Bronchial epithelial cell (primary cell): ENCODE results near the gene LRMDA. TPM values are rescaled to one million over a fixed set of nuclear protein-coding genes. Genes with fewer than 3 reads are reported as not detected.

Source experiments
- DNase-seq: peaks from one replicate; pipeline ENCODE4 v3.0.0-alpha.2; 2010; ENCODE audit warnings: low read depth
- FAIRE-seq: peaks from 2 replicates; lab custom pipeline; 2011; peaks lifted over from hg19 to GRCh38; lab: Jason Lieb, UNC
- H3K27me3 ChIP-seq: 2 replicates; pipeline ENCODE4 v1.5.1; 2011; ENCODE audit warnings: low read length; ENCODE audit not compliant: control insufficient read depth, insufficient read depth
- H3K36me3 ChIP-seq: 2 replicates; pipeline ENCODE4 v1.5.1; 2011; ENCODE audit warnings: low read length; ENCODE audit not compliant: control insufficient read depth, insufficient read depth
- H3K4me3 ChIP-seq: 2 replicates; pipeline ENCODE4 v1.5.1; 2011; ENCODE audit warnings: mild to moderate bottlenecking, low read depth, low read length, control low read depth
- CTCF ChIP-seq: IDR thresholded peaks from 2 replicates; pipeline ENCODE4 v1.5.1; 2011; ENCODE audit warnings: mild to moderate bottlenecking, moderate library complexity, low read length, control low read depth, inconsistent platforms; ENCODE audit not compliant: insufficient read depth, severe bottlenecking
- total RNA-seq: library from RNA; depleted of rRNA; stranded (reverse); fragments of >200 nt; gene quantifications from 2 replicates; pipeline ENCODE4 v1.2.1, GENCODE V29; 2014

The LRMDA gene
- total RNA-seq, 1 donor from 2014 or later: 1.6 TPM

- no peaks in the 10 kb centered on the region for H3K27me3 ChIP-seq
- DNase-seq: no peak
- FAIRE-seq: no peak
These were observed 720.8 kb downstream of the LRMDA start for GRCh38 chr10:76152186-76152585.

GRCh38 chr10:76155961-76156360, 724.5 kb downstream of the LRMDA start:
- no peaks in the 10 kb centered on the region for H3K36me3 ChIP-seq
- FAIRE-seq: no peak
- DNase-seq: no peak
- no peaks in the 10 kb centered on the region for H3K27me3 ChIP-seq
- no peak overlapping the region for H3K4me3 ChIP-seq
- no peak for TF ChIP-seq CTCF

More at GRCh38 chr10:76152186-76152585, 720.8 kb downstream of the LRMDA start:
- Histone ChIP-seq H3K4me3 (no peak overlapping the region), H3K36me3 (no peaks in the 10 kb centered on the region)
- TF ChIP-seq CTCF: no peak

GRCh38 chr10:76160446-76161300, 729.2 kb downstream of the LRMDA start:
- no peak for FAIRE-seq
- no peak overlapping the region for H3K4me3 ChIP-seq
- DNase-seq: no peak
- H3K27me3 ChIP-seq: no peaks in the 10 kb centered on the region
- no peaks in the 10 kb centered on the region for H3K36me3 ChIP-seq
- no peak for TF ChIP-seq CTCF

GRCh38 chr10:76161301-76161582, 729.8 kb downstream of the LRMDA start:
- Histone ChIP-seq H3K27me3 (no peaks in the 10 kb centered on the region), H3K4me3 (no peak overlapping the region), H3K36me3 (no peaks in the 10 kb centered on the region)
- no peak for TF ChIP-seq CTCF
- peak; percentile 70 for FAIRE-seq
- DNase-seq: no peak

- no peak for DNase-seq
- no peak overlapping the region for H3K4me3 ChIP-seq
- H3K36me3 ChIP-seq: no peaks in the 10 kb centered on the region
- H3K27me3 ChIP-seq: no peaks in the 10 kb centered on the region
- FAIRE-seq: no peak
- TF ChIP-seq CTCF: no peak
These were observed 737.0 kb downstream of the LRMDA start for GRCh38 chr10:76168437-76168836.

GRCh38 chr10:76169246-76169645, 737.8 kb downstream of the LRMDA start:
- FAIRE-seq (no peak), DNase-seq (no peak)
- TF ChIP-seq CTCF: no peak
- H3K4me3 ChIP-seq: no peak overlapping the region
- H3K36me3 ChIP-seq: no peaks in the 10 kb centered on the region
- no peaks in the 10 kb centered on the region for H3K27me3 ChIP-seq
